Measurements from ENCODE around the gene KIAA1958. TPM values are rescaled to one million over a fixed set of nuclear protein-coding genes. Genes with fewer than 3 reads are reported as not detected.

KIAA1958 gene
- total RNA-seq, 1 donor from 2014 or later, result 2.0 TPM

GRCh38 chr9:112562235-112562958, 75.8 kb downstream of the KIAA1958 start:
- no peaks in the 10 kb centered on the region for H3K4me1 ChIP-seq
- no peak overlapping the region for H3K27ac ChIP-seq
- intact Hi-C loops (cut with DNase I), result no loop called here
- no peak for TF ChIP-seq CTCF (IDR thresholded peaks at IDR 0.05)
- DNase-seq (ENCODE audit: low spot score in 2 of 2), result no peak
- H3K36me3 ChIP-seq, result no peaks in the 10 kb centered on the region
- H3K4me3 ChIP-seq, result no peak overlapping the region
- H3K9me3 ChIP-seq, result peaks cover 0 to 5% of the 10 kb centered on the region in 2 donors
- H3K27me3 ChIP-seq, result no peaks in the 10 kb centered on the region

- Histone ChIP-seq H3K27ac (no peak overlapping the region), H3K36me3 (no peaks in the 10 kb centered on the region), H3K27me3 (no peaks in the 10 kb centered on the region), H3K4me1 (no peaks in the 10 kb centered on the region), H3K4me3 (no peak overlapping the region), H3K9me3 (peaks cover 0 to 3% of the 10 kb centered on the region in 2 donors)
- TF ChIP-seq CTCF (IDR thresholded peaks at IDR 0.05), result no peak
- no peak for DNase-seq (ENCODE audit: low spot score in 2 of 2)
- intact Hi-C loops (cut with DNase I), result no loop called here
Measured at GRCh38 chr9:112569186-112569585, 82.6 kb downstream of the KIAA1958 start.

- Histone ChIP-seq H3K27ac (no peak overlapping the region), H3K36me3 (peaks cover 6 to 10% of the 10 kb centered on the region in 2 donors), H3K4me1 (no peaks in the 10 kb centered on the region), H3K27me3 (no peaks in the 10 kb centered on the region), H3K4me3 (no peak overlapping the region), H3K9me3 (no peaks in the 10 kb centered on the region)
- no peak for DNase-seq (ENCODE audit: low spot score in 2 of 2)
- TF ChIP-seq CTCF (IDR thresholded peaks at IDR 0.05), result no peak
- intact Hi-C loops (cut with DNase I), result no loop called here
Measured at GRCh38 chr9:112570671-112571167, 84.1 kb downstream of the KIAA1958 start.

- H3K4me3 ChIP-seq, result no peak overlapping the region
- H3K36me3 ChIP-seq, result peaks cover 6 to 10% of the 10 kb centered on the region in 2 donors
- no peaks in the 10 kb centered on the region for H3K4me1 ChIP-seq
- H3K27me3 ChIP-seq, result no peaks in the 10 kb centered on the region
- intact Hi-C loops (cut with DNase I), result no loop called here
- DNase-seq (ENCODE audit: low spot score in 2 of 2), result no peak
- H3K9me3 ChIP-seq, result no peaks in the 10 kb centered on the region
- no peak for TF ChIP-seq CTCF (IDR thresholded peaks at IDR 0.05)
- H3K27ac ChIP-seq, result no peak overlapping the region
Measured at GRCh38 chr9:112571624-112572355, 85.2 kb downstream of the KIAA1958 start.

GRCh38 chr9:112572416-112572815, 85.8 kb downstream of the KIAA1958 start:
- no peak overlapping the region for H3K4me3 ChIP-seq
- no peaks in the 10 kb centered on the region for H3K27me3 ChIP-seq
- peaks cover 6 to 10% of the 10 kb centered on the region in 2 donors for H3K36me3 ChIP-seq
- no peaks in the 10 kb centered on the region for H3K9me3 ChIP-seq
- no peaks in the 10 kb centered on the region for H3K4me1 ChIP-seq
- DNase-seq (ENCODE audit: low spot score in 2 of 2), result no peak
- TF ChIP-seq CTCF (IDR thresholded peaks at IDR 0.05), result no peak
- no peak overlapping the region for H3K27ac ChIP-seq
- intact Hi-C loops (cut with DNase I), result no loop called here

Measured in ascending aorta (tissue), 2 donors.